ENCODE data around the gene NBAS.
"Not testable (repeated sequence)": the region's sequence is repeated elsewhere in the genome, so short reads cannot be mapped to it uniquely, and the experiment has no call there.

NBAS gene

GRCh38 chr2:15298770-15299169 lies 262.4 kb downstream of the NBAS start:
- no peak for DNase-seq

GRCh38 chr2:15293262-15293937 lies 267.7 kb downstream of the NBAS start:
- no peak for DNase-seq

- no peak for DNase-seq
Measured at GRCh38 chr2:15287447-15288184, 273.5 kb downstream of the NBAS start.

GRCh38 chr2:15284614-15285013 lies 276.5 kb downstream of the NBAS start:
- DNase-seq = peak; percentile 90

GRCh38 chr2:15281681-15282080 lies 279.5 kb downstream of the NBAS start:
- no peak for DNase-seq

- DNase-seq = no peak
Measured at GRCh38 chr2:15279201-15279876, 281.8 kb downstream of the NBAS start.

GRCh38 chr2:15278296-15278695 lies 282.8 kb downstream of the NBAS start:
- DNase-seq = no peak

- no peak for DNase-seq
Measured at GRCh38 chr2:15275346-15275745, 285.8 kb downstream of the NBAS start.

- no peak for DNase-seq
Measured at GRCh38 chr2:15273452-15273851, 287.7 kb downstream of the NBAS start.

GRCh38 chr2:15272942-15273341 lies 288.2 kb downstream of the NBAS start:
- no peak for DNase-seq

- no peak for DNase-seq
Measured at GRCh38 chr2:15271941-15272542, 289.1 kb downstream of the NBAS start.

- DNase-seq = no peak
Measured at GRCh38 chr2:15271276-15271675, 289.9 kb downstream of the NBAS start.

GRCh38 chr2:15269043-15269442 lies 292.1 kb downstream of the NBAS start:
- no peak for DNase-seq

- no peak for DNase-seq
Measured at GRCh38 chr2:15265889-15266288, 295.2 kb downstream of the NBAS start.

- DNase-seq = no peak
Measured at GRCh38 chr2:15263976-15264685, 297.0 kb downstream of the NBAS start.

GRCh38 chr2:15262792-15263191 lies 298.3 kb downstream of the NBAS start:
- DNase-seq = no peak

GRCh38 chr2:15260835-15261234 lies 300.3 kb downstream of the NBAS start:
- peak; percentile 53 for DNase-seq

GRCh38 chr2:15260196-15260595 lies 300.9 kb downstream of the NBAS start:
- DNase-seq = no peak

GRCh38 chr2:15259356-15259756 lies 301.8 kb downstream of the NBAS start:
- peak; percentile 86 for DNase-seq

GRCh38 chr2:15258385-15258784 lies 302.7 kb downstream of the NBAS start:
- not testable (repeated sequence) for DNase-seq

- no peak for DNase-seq
Measured at GRCh38 chr2:15253835-15254286, 307.3 kb downstream of the NBAS start.

GRCh38 chr2:15253247-15253646 lies 307.9 kb downstream of the NBAS start:
- DNase-seq = no peak

GRCh38 chr2:15251753-15252152 lies 309.4 kb downstream of the NBAS start:
- no peak for DNase-seq

All from COR-L47 (cell line).